Stimulated activated CD4-positive, alpha-beta T cell treated with anti-CD3 and anti-CD28 coated beads, Interleukin-12 subunit alpha, Interleukin-12 subunit beta, amount 100 ng/mL, for 48 hours (primary cell): ENCODE measurements around the gene HERC2.
"Not testable (repeated sequence)": the region's sequence is repeated elsewhere in the genome, so short reads cannot be mapped to it uniquely, and the experiment has no call there.

Source experiments
- DNase-seq, 3 donors: peaks; one replicate each; pipeline ENCODE4 v3.0.0-alpha.2; 2020; ENCODE audit warnings: low read depth in 2 of 3, low spot score in 1 of 3

HERC2 gene

DNA sequence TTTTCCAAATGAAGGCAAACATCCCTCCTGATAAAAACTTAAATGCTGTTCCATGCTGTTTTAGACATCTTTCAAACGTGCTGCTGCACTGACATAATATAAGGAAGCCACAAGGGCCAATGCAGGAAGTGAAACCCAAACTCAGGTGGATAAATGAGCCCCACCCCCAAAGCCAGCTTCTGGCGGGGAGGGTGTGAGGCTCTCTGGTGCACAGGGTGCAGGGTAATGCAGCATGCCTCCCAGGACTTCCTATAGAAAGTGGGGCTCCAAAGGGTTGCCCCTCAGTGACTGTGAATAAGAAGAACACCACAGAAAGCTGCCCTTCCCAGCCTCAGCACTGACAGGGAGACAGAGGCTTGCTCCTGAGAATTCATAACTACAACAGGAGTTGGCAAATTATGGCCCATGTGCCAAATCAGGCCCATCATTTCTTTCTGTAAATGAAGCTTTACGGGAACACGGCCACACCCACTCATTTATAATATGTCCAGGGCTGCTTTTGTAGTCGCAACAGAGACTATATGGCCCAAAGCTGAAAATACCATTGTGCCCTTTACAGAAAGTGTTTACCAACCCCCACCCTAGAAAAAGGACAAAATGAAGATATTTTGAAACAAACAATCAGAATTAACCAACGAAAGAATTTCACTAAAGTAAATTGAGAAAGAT lies 185.6 kb downstream of the HERC2 start:
- not testable (repeated sequence) for DNase-seq

- DNase-seq = no peak
Observed at GRCh38 chr15:28133281-28133680, 188.7 kb downstream of the HERC2 start.

GRCh38 chr15:28132524-28133275 lies 189.3 kb downstream of the HERC2 start:
- no peak for DNase-seq

DNA sequence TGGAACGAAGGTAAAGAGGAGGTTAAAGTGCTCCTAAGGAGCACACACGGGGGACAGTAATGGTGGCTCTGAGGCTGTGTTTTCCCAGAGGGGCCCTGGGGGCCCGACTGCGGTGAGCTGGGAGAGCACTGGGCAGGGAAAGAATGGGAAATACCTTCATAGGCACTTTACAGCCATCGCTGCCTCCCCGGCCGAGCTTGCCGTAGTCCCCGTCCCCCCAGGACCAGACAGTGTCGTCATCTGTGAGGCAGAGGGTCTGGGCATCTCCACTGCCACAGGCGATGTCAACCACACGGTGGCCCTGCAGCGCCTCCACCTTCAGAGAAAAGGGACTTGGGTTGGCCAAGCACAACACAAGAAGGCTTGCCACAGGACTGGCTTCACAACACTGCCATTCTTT lies 190.0 kb downstream of the HERC2 start:
- DNase-seq = no peak

DNA sequence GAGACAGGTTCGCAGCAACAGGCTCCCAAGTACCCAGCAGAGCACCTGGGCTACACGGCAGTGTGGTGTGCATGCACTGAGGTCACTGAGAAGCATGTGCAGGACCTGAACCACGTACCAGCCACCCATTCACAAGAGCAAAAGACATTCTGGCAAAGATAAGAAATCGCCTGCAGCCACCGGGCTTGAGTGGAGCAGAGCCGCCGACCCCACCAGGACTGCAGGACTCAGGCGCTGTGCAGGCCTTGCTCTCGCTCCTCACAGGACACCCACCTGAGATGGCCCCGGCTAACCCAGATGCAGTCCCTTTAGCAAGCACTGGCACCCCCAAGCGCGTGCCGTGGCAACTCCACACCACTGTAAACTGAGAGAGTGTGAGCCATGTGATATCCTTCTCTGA lies 190.6 kb downstream of the HERC2 start:
- no peak for DNase-seq

- DNase-seq = no peak
Observed at GRCh38 chr15:28130651-28131050, 191.3 kb downstream of the HERC2 start.

DNA sequence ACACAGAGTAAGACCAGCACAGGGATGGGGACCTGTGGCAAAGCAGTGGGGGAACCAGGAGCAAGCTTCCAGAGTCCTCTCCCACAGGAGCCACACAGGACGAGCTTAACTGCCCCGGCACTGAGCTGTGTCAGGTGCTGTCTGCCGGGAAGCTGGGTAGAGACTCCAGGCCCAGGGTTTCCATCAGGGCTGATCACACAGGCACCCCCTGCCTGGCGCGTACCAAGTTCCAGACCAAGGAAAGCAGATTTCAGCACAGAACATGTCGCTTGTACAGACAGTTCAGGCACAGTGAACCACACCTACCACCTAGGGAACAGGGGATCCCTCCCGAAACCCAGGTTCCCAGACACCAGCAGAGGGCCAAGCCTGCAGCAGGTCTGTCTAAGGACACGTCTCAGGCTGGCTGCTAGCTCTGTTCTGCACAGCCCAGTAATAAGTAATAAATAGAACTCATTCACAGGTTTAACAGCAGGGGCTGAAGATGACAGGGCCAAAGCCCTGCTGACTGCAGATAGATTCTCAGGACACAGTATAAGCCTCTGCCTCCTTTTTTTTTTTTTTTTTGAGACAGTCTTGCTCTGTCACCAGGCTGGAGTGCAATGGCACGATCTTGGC lies 192.6 kb downstream of the HERC2 start:
- DNase-seq = no peak

GRCh38 chr15:28128031-28128430 lies 193.9 kb downstream of the HERC2 start:
- no peak for DNase-seq

GRCh38 chr15:28127036-28127435 lies 194.9 kb downstream of the HERC2 start:
- no peak for DNase-seq

DNA sequence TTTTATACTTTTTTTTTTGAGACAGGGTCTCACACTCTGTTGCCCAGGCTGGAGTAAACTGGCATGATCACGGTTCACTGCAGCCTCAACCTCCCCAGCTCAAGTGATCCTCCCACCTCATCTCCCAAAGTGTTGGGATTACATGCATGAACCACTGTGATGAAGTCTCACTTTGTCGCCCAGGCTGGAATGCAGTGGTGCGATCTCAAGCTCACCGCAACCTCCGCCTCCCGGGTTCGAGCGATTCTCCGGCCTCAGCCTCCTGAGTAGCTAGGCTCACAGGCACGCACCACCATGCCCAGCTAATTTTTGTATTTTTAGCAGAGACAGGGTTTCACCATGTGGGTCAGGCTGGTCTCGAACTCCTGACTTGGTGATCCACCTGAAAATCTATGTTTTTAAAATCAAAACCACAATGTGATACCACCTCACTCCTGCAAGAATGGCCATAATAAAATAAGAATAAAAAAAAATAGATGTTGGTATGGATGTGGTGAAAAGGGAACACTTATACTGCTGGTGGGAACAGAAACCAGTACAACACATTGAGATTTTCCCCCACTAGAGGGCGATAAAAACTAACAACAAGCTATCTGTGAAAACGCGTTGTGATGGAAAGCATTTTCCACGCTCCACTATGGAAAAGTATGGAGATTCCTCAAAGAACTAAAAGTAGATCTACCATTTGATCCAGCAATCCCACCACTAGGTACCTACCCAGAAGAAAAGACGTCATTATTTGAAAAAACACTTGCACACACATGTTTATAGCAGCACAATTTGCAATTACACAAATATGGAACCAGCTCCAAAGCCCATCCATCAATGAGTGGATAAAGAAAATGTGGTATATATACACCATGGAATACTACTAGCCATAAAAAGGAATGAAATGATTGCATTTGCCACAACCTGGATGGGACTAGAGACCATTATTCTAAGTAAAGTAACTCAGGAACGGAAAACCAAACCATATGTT lies 196.0 kb downstream of the HERC2 start:
- peak in 1 of 3 donors; percentile 32 for DNase-seq

DNA sequence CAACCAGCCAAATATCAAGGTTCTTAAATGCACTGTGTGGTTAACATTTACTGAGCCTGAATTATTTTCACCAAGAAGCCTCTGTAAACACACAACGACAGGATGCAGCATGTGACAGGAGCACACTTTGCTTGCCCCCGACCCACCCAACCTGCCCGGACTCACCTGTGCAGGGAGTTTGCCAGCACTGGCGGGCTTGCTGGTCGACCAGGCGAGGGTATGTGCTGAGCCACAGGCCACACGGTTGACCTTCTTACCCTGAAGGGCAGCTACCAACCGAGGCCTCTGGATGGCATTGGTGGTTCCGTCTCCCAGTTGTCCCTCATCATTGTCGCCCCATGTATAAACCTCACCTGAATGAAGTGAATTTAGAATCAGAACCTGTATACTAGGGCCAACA lies 197.1 kb downstream of the HERC2 start:
- DNase-seq = no peak

GRCh38 chr15:28123408-28124023 lies 198.5 kb downstream of the HERC2 start:
- peak; percentile 25 to 34 (median 26) for DNase-seq

DNA sequence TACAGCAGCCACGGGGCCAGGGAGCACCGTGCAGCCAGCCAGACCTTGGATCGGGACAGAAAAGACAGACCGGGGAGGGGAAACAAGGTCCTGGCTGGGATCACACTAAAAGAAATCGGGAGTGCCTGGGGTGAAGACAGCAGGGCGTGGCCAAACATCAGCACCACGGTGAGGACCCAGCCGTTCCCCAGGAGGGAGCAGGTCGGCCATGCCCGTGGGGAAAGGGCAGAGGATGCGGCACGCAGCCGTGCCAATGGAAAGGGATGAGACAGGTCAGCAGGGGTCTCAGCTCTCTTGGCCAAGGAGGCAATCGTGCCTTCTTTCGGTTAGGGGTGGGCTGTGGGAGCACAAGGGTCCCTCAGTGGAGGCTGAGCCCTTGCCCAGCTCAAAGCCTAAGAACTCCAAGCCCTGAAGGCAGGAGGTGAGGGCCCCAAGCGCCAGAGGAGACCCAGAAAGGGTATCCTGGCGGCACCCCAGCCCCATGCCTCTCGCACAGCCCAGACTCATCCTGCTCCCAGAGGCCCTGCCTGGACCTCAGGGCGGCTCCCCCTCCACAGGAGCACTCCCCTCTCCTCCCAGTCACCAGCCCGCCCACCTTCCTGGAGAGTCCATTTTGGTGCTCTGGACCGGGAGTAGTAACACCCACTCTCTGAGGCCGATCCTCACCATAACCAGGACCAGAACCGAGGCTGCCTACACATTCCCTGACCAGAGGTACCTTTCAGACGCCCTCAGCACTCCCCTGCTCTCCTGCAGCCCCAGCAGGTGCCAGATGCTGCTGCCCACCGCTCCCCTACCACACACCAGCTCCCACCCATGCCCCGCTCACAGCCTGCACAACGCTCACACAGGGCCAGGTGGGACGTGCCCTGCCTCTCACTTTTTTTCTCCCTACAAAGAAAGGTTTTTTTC lies 199.7 kb downstream of the HERC2 start:
- no peak for DNase-seq

DNA sequence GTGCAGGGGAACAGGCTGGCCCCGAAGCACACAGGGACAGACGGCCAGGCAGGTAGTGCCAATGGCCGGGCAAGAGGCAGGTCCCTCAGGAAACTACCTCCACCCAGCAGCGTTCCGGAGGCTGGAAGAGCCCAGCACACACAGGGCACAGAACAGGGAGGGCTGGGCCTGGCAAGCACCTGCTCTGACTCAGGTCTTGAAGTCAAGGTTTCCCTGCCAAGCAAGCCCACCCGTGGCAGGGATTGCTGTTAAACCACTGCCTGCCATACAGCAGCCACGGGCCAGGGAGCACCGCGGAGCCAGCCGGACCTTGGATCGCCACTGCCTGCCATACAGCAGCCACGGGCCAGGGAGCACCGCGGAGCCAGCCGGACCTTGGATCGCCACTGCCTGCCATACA lies 200.4 kb downstream of the HERC2 start:
- not testable (repeated sequence) for DNase-seq

DNA sequence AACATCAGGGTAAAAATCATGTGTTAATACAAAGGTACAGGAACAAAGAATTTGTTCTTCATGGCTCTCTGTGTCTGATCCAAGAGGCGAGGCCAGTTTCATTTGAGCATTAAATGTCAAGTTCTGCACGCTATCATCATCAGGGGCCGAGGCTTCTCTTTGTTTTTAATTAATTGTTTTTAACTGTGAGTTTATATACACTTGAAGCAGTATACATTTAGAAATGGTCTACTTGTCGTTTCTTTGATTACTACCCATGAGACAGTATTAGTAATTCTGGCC lies 201.7 kb downstream of the HERC2 start:
- DNase-seq = no peak

DNA sequence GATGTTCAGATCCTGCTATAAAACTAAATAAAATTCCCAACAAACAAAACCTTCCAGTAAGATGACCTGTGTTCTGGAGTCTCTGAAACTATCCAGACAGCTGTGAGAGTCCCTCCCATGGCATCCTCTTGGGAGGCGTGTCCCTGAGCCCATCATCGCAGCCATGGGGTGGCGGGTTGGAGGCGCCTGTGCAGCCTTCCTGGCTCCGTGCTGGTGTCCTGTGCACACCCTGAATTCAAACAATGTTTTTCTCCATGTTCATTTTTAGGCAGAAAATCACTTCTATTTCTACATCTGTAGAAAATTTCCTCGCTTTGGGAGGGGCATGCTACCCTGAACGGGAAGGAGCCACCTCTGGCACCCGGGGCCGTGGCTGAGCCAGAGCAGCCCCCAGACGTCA lies 203.4 kb downstream of the HERC2 start:
- no peak for DNase-seq

DNA sequence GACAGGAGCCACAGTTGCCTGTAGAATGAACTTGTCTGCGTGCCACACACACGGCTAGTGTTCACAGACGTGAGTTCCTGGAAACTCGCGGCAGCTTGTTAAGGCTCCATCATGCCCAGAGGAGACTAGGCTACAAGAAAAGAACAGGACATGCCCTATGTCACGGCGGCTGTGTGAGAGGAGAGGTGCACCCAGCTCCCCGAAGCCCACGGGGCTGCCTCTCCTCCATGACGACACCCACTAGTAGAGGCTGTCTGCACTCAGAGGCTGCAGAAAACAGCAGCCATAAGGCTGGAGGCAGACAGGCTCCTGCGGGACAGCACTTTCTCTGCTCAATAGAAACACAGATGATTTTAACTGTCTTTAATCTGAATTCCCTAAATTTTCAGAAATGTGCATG lies 203.9 kb downstream of the HERC2 start:
- DNase-seq = no peak

- DNase-seq = no peak
Observed at GRCh38 chr15:28117432-28117990, 204.5 kb downstream of the HERC2 start.

DNA sequence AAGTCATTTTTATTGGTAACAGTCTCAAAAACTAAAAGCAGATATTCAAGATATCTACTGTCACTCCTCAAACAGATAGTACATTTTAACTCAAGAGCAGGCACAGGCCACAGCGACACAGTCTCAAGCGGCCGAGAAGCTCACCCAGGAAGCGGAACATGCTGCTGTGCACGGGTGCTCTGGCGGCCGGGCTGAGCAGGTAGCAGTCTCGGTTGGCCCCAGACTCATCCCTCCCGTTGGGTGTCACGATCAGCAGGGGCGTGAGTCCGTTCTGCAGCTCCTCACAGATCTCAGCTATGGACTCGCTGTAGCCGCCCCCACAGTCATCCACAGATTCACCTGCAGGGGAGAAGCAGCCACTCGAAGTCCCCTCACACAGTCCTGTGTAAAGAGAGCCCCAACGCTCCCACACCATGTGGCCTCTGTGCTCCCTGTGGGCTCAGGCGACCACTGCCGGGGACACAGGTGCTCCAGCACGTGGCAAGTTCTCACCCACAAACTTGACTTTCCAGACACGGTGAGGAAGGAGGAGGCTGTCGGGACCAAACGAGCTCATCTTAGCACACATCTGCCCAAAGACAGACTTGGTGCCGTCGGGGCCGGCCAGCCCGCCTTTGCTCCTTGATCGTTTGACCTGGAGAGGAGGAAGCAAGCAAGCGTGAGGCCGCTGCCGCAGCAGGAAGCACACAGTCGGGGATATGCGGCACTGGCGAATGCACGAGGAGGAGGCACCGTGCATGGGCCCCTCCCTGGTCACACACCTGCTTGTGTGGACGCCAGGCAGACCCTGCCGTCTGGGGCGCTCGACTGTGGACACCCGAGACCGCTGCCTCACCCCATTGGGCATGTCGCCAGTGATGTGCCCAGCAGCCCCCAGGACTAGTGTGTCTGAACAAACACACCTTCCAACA lies 205.2 kb downstream of the HERC2 start:
- DNase-seq = no peak
